ENCODE results near the gene SGCD.

SGCD gene

GRCh38 chr5:156326718-156327259, at the start of gene SGCD:
Gene SGCD, plus strand, starts transcription at chr5:156327164.
- no peaks in the 10 kb centered on the region for H3K27me3 ChIP-seq (ENCODE audit: insufficient read depth, poor library complexity, severe bottlenecking)
- ATAC-seq (ENCODE audit: low read depth) (peak; percentile 80), DNase-seq (ENCODE audit: low spot score) (no peak)
- H3K4me3 ChIP-seq (ENCODE audit: severe bottlenecking), result no peak within 1 kb of the TSS
- H3K36me3 ChIP-seq (ENCODE audit: low read depth), result no peaks in the 10 kb centered on the region
- no peaks in the 10 kb centered on the region for H3K4me1 ChIP-seq (ENCODE audit: insufficient read depth, poor library complexity, severe bottlenecking)
- TF ChIP-seq CTCF (IDR thresholded peaks at IDR 0.05; ENCODE audit: poor library complexity, severe bottlenecking), result no peak
- H3K27ac ChIP-seq (ENCODE audit: poor library complexity, severe bottlenecking), result no peak within 1 kb of the TSS
- H3K9me3 ChIP-seq (ENCODE audit: severe bottlenecking), result no peaks in the 10 kb centered on the region

- Histone ChIP-seq H3K36me3 (ENCODE audit: low read depth) (no peaks in the 10 kb centered on the region), H3K4me3 (ENCODE audit: severe bottlenecking) (no peak overlapping the region), H3K27me3 (ENCODE audit: insufficient read depth, poor library complexity, severe bottlenecking) (no peaks in the 10 kb centered on the region), H3K4me1 (ENCODE audit: insufficient read depth, poor library complexity, severe bottlenecking) (no peaks in the 10 kb centered on the region), H3K9me3 (ENCODE audit: severe bottlenecking) (no peaks in the 10 kb centered on the region), H3K27ac (ENCODE audit: poor library complexity, severe bottlenecking) (no peak overlapping the region)
- ATAC-seq (ENCODE audit: low read depth), result no peak
- TF ChIP-seq CTCF (IDR thresholded peaks at IDR 0.05; ENCODE audit: poor library complexity, severe bottlenecking), result no peak
- DNase-seq (ENCODE audit: low spot score), result no peak
Observed at GRCh38 chr5:156277290-156277689, 49.7 kb upstream of the SGCD start.

- ATAC-seq (ENCODE audit: low read depth) (no peak), DNase-seq (ENCODE audit: low spot score) (no peak)
- Histone ChIP-seq H3K9me3 (ENCODE audit: severe bottlenecking) (peaks cover 2% of the 10 kb centered on the region), H3K4me3 (ENCODE audit: severe bottlenecking) (no peak overlapping the region), H3K36me3 (ENCODE audit: low read depth) (no peaks in the 10 kb centered on the region), H3K27ac (ENCODE audit: poor library complexity, severe bottlenecking) (no peak overlapping the region), H3K27me3 (ENCODE audit: insufficient read depth, poor library complexity, severe bottlenecking) (no peaks in the 10 kb centered on the region), H3K4me1 (ENCODE audit: insufficient read depth, poor library complexity, severe bottlenecking) (no peaks in the 10 kb centered on the region)
- no peak for TF ChIP-seq CTCF (IDR thresholded peaks at IDR 0.05; ENCODE audit: poor library complexity, severe bottlenecking)
Observed at GRCh38 chr5:156295431-156295830, 31.5 kb upstream of the SGCD start.

GRCh38 chr5:156310115-156310514, 16.8 kb upstream of the SGCD start:
- DNase-seq (ENCODE audit: low spot score), result no peak
- no peak overlapping the region for H3K27ac ChIP-seq (ENCODE audit: poor library complexity, severe bottlenecking)
- peaks cover 3% of the 10 kb centered on the region for H3K9me3 ChIP-seq (ENCODE audit: severe bottlenecking)
- H3K36me3 ChIP-seq (ENCODE audit: low read depth), result no peaks in the 10 kb centered on the region
- ATAC-seq (ENCODE audit: low read depth), result no peak
- no peaks in the 10 kb centered on the region for H3K4me1 ChIP-seq (ENCODE audit: insufficient read depth, poor library complexity, severe bottlenecking)
- no peak for TF ChIP-seq CTCF (IDR thresholded peaks at IDR 0.05; ENCODE audit: poor library complexity, severe bottlenecking)
- peaks cover 3% of the 10 kb centered on the region for H3K27me3 ChIP-seq (ENCODE audit: insufficient read depth, poor library complexity, severe bottlenecking)
- no peak overlapping the region for H3K4me3 ChIP-seq (ENCODE audit: severe bottlenecking)

GRCh38 chr5:156312897-156313694, 13.9 kb upstream of the SGCD start:
- TF ChIP-seq CTCF (IDR thresholded peaks at IDR 0.05; ENCODE audit: poor library complexity, severe bottlenecking), result no peak
- H3K9me3 ChIP-seq (ENCODE audit: severe bottlenecking), result no peaks in the 10 kb centered on the region

More at GRCh38 chr5:156312897-156313694, 13.9 kb upstream of the SGCD start:
- DNase-seq (ENCODE audit: low spot score) (no peak), ATAC-seq (ENCODE audit: low read depth) (no peak)
- no peaks in the 10 kb centered on the region for H3K4me1 ChIP-seq (ENCODE audit: insufficient read depth, poor library complexity, severe bottlenecking)
- H3K27me3 ChIP-seq (ENCODE audit: insufficient read depth, poor library complexity, severe bottlenecking), result peaks cover 3% of the 10 kb centered on the region
- no peak overlapping the region for H3K4me3 ChIP-seq (ENCODE audit: severe bottlenecking)
- H3K36me3 ChIP-seq (ENCODE audit: low read depth), result no peaks in the 10 kb centered on the region
- no peak overlapping the region for H3K27ac ChIP-seq (ENCODE audit: poor library complexity, severe bottlenecking)
